Upper lobe of left lung (tissue), 4 donors: Measurements from ENCODE around the gene RPL22.
"Not testable (repeated sequence)": the region's sequence is repeated elsewhere in the genome, so short reads cannot be mapped to it uniquely, and the experiment has no call there.

ENCODE experiments used
- POLR2A ChIP-seq, 4 donors: fragments of 450-650 bp; IDR thresholded peaks; one replicate each; pipeline ENCODE4 v1.5.1; 2016 to 2017; ENCODE audit warnings: antibody characterized with exemption in 4 of 4, mild to moderate bottlenecking in 2 of 4
- TF ChIP-seq, protein P1 (sequence below), 6 experiments: fragments of 450-650 bp in 4 of 6; fragments of 200-600 bp in 2 of 6; sonication (generic) in 2 of 6; IDR thresholded peaks; one replicate each; pipeline ENCODE4 v1.5.1; 2016 to 2019; ENCODE audit warnings: antibody characterized with exemption in 6 of 6

DNA sequence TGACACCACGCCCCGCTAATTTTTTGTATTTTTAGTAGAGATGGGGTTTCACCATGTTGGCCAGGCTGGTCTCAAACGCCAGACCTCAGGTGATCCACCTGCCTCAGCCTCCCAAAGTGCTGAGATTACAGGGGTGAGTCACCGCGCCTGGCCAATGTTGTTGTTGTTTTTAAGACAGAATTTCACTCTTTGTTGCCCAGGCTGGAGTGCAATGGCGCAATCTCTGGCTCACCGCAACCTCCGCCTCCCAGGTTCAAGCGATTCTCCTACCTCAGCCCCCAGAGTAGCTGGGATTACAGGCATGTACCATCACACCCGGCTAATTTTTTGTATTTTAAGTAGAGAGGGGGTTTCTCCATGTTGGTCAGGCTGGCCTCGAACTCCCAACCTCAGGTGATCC is 20.2 kb upstream of the RPL22 start:
- TF ChIP-seq POLR2A (IDR thresholded peaks at IDR 0.05), result not testable (repeated sequence)
- TF ChIP-seq, protein P1, sequence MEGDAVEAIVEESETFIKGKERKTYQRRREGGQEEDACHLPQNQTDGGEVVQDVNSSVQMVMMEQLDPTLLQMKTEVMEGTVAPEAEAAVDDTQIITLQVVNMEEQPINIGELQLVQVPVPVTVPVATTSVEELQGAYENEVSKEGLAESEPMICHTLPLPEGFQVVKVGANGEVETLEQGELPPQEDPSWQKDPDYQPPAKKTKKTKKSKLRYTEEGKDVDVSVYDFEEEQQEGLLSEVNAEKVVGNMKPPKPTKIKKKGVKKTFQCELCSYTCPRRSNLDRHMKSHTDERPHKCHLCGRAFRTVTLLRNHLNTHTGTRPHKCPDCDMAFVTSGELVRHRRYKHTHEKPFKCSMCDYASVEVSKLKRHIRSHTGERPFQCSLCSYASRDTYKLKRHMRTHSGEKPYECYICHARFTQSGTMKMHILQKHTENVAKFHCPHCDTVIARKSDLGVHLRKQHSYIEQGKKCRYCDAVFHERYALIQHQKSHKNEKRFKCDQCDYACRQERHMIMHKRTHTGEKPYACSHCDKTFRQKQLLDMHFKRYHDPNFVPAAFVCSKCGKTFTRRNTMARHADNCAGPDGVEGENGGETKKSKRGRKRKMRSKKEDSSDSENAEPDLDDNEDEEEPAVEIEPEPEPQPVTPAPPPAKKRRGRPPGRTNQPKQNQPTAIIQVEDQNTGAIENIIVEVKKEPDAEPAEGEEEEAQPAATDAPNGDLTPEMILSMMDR (IDR thresholded peaks at IDR 0.05), result not testable (repeated sequence)
